SU-DHL-6 (cell line): Measurements from ENCODE around the gene ARID3B.

Source experiments
- H2AFZ ChIP-seq: fragments of 200-600 bp; sonication (generic); 2 replicates; pipeline ENCODE4 v1.6.1; 2014; ENCODE audit warnings: low read depth, mild to moderate bottlenecking, moderate library complexity, mixed read lengths, antibody characterized with exemption, low read length; ENCODE audit not compliant: severe bottlenecking
- H3F3A ChIP-seq: fragments of 200-600 bp; shearing (Covaris generic); 2 replicates; pipeline ENCODE4 v1.6.0; 2016; ENCODE audit warnings: antibody characterized with exemption, mild to moderate bottlenecking; ENCODE audit not compliant: insufficient read depth
- H3K27ac ChIP-seq: fragments of 200-600 bp; sonication (generic); 2 replicates; pipeline ENCODE4 v1.5.1; 2016; ENCODE audit warnings: low read depth, mild to moderate bottlenecking, low read length, moderate library complexity, mixed read lengths
- H3K27me3 ChIP-seq: fragments of 200-600 bp; sonication (generic), shearing (Covaris generic); 2 replicates; pipeline ENCODE4 v1.6.0; 2014; ENCODE audit warnings: mild to moderate bottlenecking, low read length
- H3K36me3 ChIP-seq: fragments of 200-600 bp; sonication (generic); 2 replicates; pipeline ENCODE4 v1.6.1; 2014; ENCODE audit warnings: mild to moderate bottlenecking, low read length, mixed read lengths
- H3K4me2 ChIP-seq: fragments of 300-600, 200-600 bp; shearing (Covaris generic), sonication (generic); 2 replicates; pipeline ENCODE4 v1.6.0; 2014; ENCODE audit warnings: low read length, low read depth, mild to moderate bottlenecking; ENCODE audit not compliant: poor library complexity, severe bottlenecking
- H3K4me3 ChIP-seq: fragments of 200-600 bp; sonication (generic); 2 replicates; pipeline ENCODE4 v1.5.1; 2014; ENCODE audit warnings: antibody characterized with exemption, low read length, mild to moderate bottlenecking, mixed read lengths; ENCODE audit not compliant: insufficient read depth, poor library complexity, severe bottlenecking
- H3K79me2 ChIP-seq: fragments of 200-600 bp; sonication (generic); 2 replicates; pipeline ENCODE4 v1.6.1; 2014; ENCODE audit warnings: mild to moderate bottlenecking, low read length, moderate library complexity; ENCODE audit not compliant: insufficient read depth
- H3K9ac ChIP-seq: fragments of 200-600 bp; sonication (generic); 2 replicates; pipeline ENCODE4 v1.7.0; 2014; ENCODE audit warnings: mild to moderate bottlenecking, low read length
- H3K9me2 ChIP-seq: fragments of 200-600 bp; sonication (generic); replicated peaks from 2 replicates; pipeline ENCODE4 v1.6.1; 2014; ENCODE audit warnings: low read length; ENCODE audit not compliant: insufficient read depth
- H3K9me3 ChIP-seq: fragments of 200-600 bp; sonication (generic); 2 replicates; pipeline ENCODE4 v1.6.1; 2014; ENCODE audit warnings: low read length, mixed read lengths; ENCODE audit not compliant: insufficient read depth
- H4K20me1 ChIP-seq: fragments of 200-600 bp; sonication (generic); 2 replicates; pipeline ENCODE4 v1.6.1; 2014; ENCODE audit warnings: low read depth, mild to moderate bottlenecking, antibody characterized with exemption, low read length, moderate library complexity, mixed read lengths
- EZH2phosphoT487 ChIP-seq: fragments of 200-600 bp; sonication (generic), shearing (Covaris generic); conservative IDR thresholded peaks from 2 replicates; pipeline ENCODE4 v1.6.1; 2018; ENCODE audit warnings: mild to moderate bottlenecking, antibody characterized with exemption, low read length, moderate library complexity, mixed read lengths
- TF ChIP-seq, protein P1 (sequence below): fragments of 200-600 bp; sonication (generic); IDR thresholded peaks from one replicate; pipeline ENCODE4 v1.5.1; 2017; ENCODE audit warnings: antibody characterized with exemption, mild to moderate bottlenecking, low read length, moderate library complexity; ENCODE audit not compliant: insufficient read depth, poor library complexity, severe bottlenecking

ARID3B gene

GRCh38 chr15:74603789-74604705 lies 63.0 kb downstream of the ARID3B start:
- TF ChIP-seq, protein P1, sequence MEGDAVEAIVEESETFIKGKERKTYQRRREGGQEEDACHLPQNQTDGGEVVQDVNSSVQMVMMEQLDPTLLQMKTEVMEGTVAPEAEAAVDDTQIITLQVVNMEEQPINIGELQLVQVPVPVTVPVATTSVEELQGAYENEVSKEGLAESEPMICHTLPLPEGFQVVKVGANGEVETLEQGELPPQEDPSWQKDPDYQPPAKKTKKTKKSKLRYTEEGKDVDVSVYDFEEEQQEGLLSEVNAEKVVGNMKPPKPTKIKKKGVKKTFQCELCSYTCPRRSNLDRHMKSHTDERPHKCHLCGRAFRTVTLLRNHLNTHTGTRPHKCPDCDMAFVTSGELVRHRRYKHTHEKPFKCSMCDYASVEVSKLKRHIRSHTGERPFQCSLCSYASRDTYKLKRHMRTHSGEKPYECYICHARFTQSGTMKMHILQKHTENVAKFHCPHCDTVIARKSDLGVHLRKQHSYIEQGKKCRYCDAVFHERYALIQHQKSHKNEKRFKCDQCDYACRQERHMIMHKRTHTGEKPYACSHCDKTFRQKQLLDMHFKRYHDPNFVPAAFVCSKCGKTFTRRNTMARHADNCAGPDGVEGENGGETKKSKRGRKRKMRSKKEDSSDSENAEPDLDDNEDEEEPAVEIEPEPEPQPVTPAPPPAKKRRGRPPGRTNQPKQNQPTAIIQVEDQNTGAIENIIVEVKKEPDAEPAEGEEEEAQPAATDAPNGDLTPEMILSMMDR: no peak
- TF ChIP-seq EZH2phosphoT487: no peak
- Histone ChIP-seq H3K27ac (no peak overlapping the region), H3K9me3 (no peaks in the 10 kb centered on the region), H3F3A (no peaks in the 10 kb centered on the region), H3K4me3 (no peak overlapping the region), H4K20me1 (no peaks in the 10 kb centered on the region), H3K27me3 (no peaks in the 10 kb centered on the region), H3K4me2 (no peak overlapping the region), H2AFZ (no peak overlapping the region), H3K79me2 (no peaks in the 10 kb centered on the region), H3K9ac (no peak overlapping the region), H3K9me2 (no peaks in the 10 kb centered on the region), H3K36me3 (no peaks in the 10 kb centered on the region)

- no peak overlapping the region for H3K4me3 ChIP-seq
- TF ChIP-seq, protein P1: no peak
- no peaks in the 10 kb centered on the region for H3F3A ChIP-seq
- no peak overlapping the region for H3K27ac ChIP-seq
- no peaks in the 10 kb centered on the region for H3K9me3 ChIP-seq
- no peaks in the 10 kb centered on the region for H4K20me1 ChIP-seq
- H3K36me3 ChIP-seq: no peaks in the 10 kb centered on the region
- H2AFZ ChIP-seq: no peak overlapping the region
- no peak overlapping the region for H3K9ac ChIP-seq
- H3K79me2 ChIP-seq: no peaks in the 10 kb centered on the region
- H3K9me2 ChIP-seq: no peaks in the 10 kb centered on the region
- H3K27me3 ChIP-seq: no peaks in the 10 kb centered on the region
- H3K4me2 ChIP-seq: no peak overlapping the region
Observed at GRCh38 chr15:74604983-74605794, 64.2 kb downstream of the ARID3B start.

DNA sequence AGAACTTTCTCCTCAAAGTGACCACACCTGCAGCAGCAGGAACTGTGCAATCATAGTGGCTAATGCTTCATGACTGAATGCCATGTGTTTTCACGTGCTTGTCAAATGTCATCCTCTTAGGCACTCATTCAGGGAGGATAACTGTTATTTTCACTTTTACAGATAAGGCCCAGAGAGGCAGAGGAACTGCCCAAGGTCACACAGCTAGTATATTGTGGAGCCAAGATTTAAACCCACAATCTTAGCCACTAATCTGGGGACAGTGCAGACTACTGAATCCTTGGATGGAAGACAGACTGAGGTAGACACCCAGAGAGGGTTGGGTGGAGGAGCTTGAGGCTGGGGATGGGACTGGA lies 64.8 kb downstream of the ARID3B start:
- Histone ChIP-seq H3K9me3 (no peaks in the 10 kb centered on the region), H4K20me1 (no peaks in the 10 kb centered on the region), H3K4me2 (no peak overlapping the region), H3F3A (no peaks in the 10 kb centered on the region), H3K9me2 (no peaks in the 10 kb centered on the region), H3K27ac (no peak overlapping the region), H2AFZ (no peak overlapping the region), H3K27me3 (no peaks in the 10 kb centered on the region), H3K36me3 (no peaks in the 10 kb centered on the region), H3K4me3 (no peak overlapping the region), H3K9ac (no peak overlapping the region), H3K79me2 (no peaks in the 10 kb centered on the region)
- TF ChIP-seq, protein P1: no peak
- TF ChIP-seq EZH2phosphoT487: no peak
